Lower leg skin (tissue), 3 donors: ENCODE results near the gene AGRN.
"Not testable (repeated sequence)": the region's sequence is repeated elsewhere in the genome, so short reads cannot be mapped to it uniquely, and the experiment has no call there.

ENCODE experiments used
- POLR2A ChIP-seq, 2 donors: fragments of 450-650 bp; IDR thresholded peaks; one replicate each; pipeline ENCODE4 v1.6.1; 2016 to 2017; ENCODE audit warnings: antibody characterized with exemption in 2 of 2, mild to moderate bottlenecking in 1 of 2, moderate library complexity in 1 of 2
- TF ChIP-seq, protein P1 (sequence below), 3 donors: fragments of 450-650 bp; IDR thresholded peaks; one replicate each; pipeline ENCODE4 v1.5.1; 2016; ENCODE audit warnings: antibody characterized with exemption in 3 of 3, mild to moderate bottlenecking in 3 of 3, moderate library complexity in 2 of 3

DNA sequence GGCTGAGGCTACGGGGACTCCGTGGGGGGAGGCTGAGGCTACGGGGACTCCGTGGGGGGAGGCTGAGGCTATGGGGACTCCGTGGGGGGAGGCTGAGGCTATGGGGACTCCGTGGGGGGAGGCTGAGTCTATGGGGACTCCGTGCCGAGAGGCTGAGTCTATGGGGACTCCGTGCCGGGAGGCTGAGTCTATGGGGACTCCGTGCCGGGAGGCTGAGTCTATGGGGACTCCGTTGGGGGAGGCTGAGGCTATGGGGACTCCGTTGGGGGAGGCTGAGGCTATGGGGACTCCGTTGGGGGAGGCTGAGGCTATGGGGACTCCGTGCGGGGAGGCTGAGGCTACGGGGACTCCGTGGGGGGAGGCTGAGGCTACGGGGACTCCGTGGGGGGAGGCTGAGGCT, 57.5 kb downstream of the AGRN start:
- TF ChIP-seq, protein P1, sequence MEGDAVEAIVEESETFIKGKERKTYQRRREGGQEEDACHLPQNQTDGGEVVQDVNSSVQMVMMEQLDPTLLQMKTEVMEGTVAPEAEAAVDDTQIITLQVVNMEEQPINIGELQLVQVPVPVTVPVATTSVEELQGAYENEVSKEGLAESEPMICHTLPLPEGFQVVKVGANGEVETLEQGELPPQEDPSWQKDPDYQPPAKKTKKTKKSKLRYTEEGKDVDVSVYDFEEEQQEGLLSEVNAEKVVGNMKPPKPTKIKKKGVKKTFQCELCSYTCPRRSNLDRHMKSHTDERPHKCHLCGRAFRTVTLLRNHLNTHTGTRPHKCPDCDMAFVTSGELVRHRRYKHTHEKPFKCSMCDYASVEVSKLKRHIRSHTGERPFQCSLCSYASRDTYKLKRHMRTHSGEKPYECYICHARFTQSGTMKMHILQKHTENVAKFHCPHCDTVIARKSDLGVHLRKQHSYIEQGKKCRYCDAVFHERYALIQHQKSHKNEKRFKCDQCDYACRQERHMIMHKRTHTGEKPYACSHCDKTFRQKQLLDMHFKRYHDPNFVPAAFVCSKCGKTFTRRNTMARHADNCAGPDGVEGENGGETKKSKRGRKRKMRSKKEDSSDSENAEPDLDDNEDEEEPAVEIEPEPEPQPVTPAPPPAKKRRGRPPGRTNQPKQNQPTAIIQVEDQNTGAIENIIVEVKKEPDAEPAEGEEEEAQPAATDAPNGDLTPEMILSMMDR (IDR thresholded peaks at IDR 0.05): not testable (repeated sequence)
- not testable (repeated sequence) for TF ChIP-seq POLR2A (IDR thresholded peaks at IDR 0.05)
